K562 (cell line): ENCODE results near the gene COL6A1. TPM values are rescaled to one million over a fixed set of nuclear protein-coding genes. Genes with fewer than 3 reads are reported as not detected.

ENCODE experiments used
- CHD7 ChIP-seq: fragments of 200-600 bp; sonication (generic); IDR thresholded peaks from one replicate; pipeline ENCODE4 v1.6.1; 2012; ENCODE audit warnings: mild to moderate bottlenecking, low read depth, low read length, inconsistent platforms
- MECOM ChIP-seq: fragments of 250-450 bp; sonication (Bioruptor Pico); IDR thresholded peaks from 2 replicates; pipeline ENCODE4 v1.8.0; 2022; ENCODE audit warnings: inconsistent platforms
- NELFE ChIP-seq: IDR thresholded peaks from 2 replicates; pipeline ENCODE4 v1.6.1; 2011; ENCODE audit warnings: mild to moderate bottlenecking; ENCODE audit not compliant: insufficient read depth, insufficient read length
- NFYB ChIP-seq: IDR thresholded peaks from 2 replicates; pipeline ENCODE4 v1.6.1; 2011; ENCODE audit warnings: mild to moderate bottlenecking, moderate library complexity; ENCODE audit not compliant: insufficient read length; ENCODE audit errors: extremely low read depth
- TRIM25 ChIP-seq: fragments of 450-650 bp; IDR thresholded peaks from 2 replicates; pipeline ENCODE4 v1.7.0; 2016; ENCODE audit warnings: borderline replicate concordance
- ZFP36 ChIP-seq: fragments of 150-350 bp; IDR thresholded peaks from 2 replicates; pipeline ENCODE4 v1.6.1; 2018; ENCODE audit warnings: low read length, low read depth; ENCODE audit not compliant: partially characterized antibody
- ZNF280A ChIP-seq: fragments of 450-650 bp; IDR thresholded peaks from 2 replicates; pipeline ENCODE4 v1.6.1; 2018; ENCODE audit warnings: mild to moderate bottlenecking, low read depth; ENCODE audit not compliant: partially characterized antibody
- ZNF76 ChIP-seq: fragments of 250-450 bp; sonication (Bioruptor Pico); IDR thresholded peaks from 2 replicates; pipeline ENCODE4 v1.4.0; 2020; ENCODE audit warnings: mild to moderate bottlenecking, moderate library complexity, borderline replicate concordance
- polyA plus RNA-seq, 8 experiments: library from polyadenylated mRNA; depleted of rRNA in 4 of 8; stranded (reverse) in 5 of 8; unstranded in 3 of 8; fragments of >200 nt; fragmentation: Nextera tagmentation in 2 of 8; fragmentation: Illumina TruSeq in 1 of 8; extraction: Ambion mirVana in 2 of 8; extraction: Trizol in 1 of 8; gene quantifications; 2 replicates each; pipeline versions ENCODE4 v1.2.1 to v1.2.3, GENCODE V29; 2011 to 2014; ENCODE audit warnings: inconsistent platforms in 1 of 8, missing spikeins in 1 of 8
- total RNA-seq, 7 experiments: library from RNA; depleted of rRNA in 6 of 7; stranded (reverse); fragments of >200 nt in 6 of 7; fragmentation: Illumina TruSeq in 2 of 7; extraction: Trizol in 2 of 7; gene quantifications; 2 replicates each; pipeline versions ENCODE4 v1.2.1 to v1.2.3, GENCODE V29; 2011 to 2021; ENCODE audit warnings: low replicate concordance in 1 of 7

Gene COL6A1
- total and polyA plus RNA-seq, 9 of the 15 experiments (the other 6 are each of a cell fraction or from before 2014, with no cell fraction given) = 0.07 to 1.3 (median 0.14) TPM; not detected in 3

GRCh38 chr21:46031484-46031883 is 49.9 kb downstream of the COL6A1 start (continued):
- no peak for TF ChIP-seq TRIM25
- TF ChIP-seq MECOM (CRISPR knock-in tag) = no peak
- no peak for TF ChIP-seq NELFE
- TF ChIP-seq CHD7 = no peak
- no peak for TF ChIP-seq NFYB
- TF ChIP-seq ZNF280A = no peak
- no peak for TF ChIP-seq ZNF76 (CRISPR knock-in tag)
- TF ChIP-seq ZFP36 = no peak
